PC-3 (cell line): ENCODE results near the gene GPR78.

Experiments used
- EZH2 ChIP-seq: fragments of 300-600 bp; sonication (generic); IDR thresholded peaks from one replicate; pipeline ENCODE4 v1.6.1; 2017; ENCODE audit warnings: antibody characterized with exemption, mild to moderate bottlenecking, low read length; ENCODE audit not compliant: unreplicated experiment
- TF ChIP-seq, protein P1 (sequence below): fragments of 300-600 bp; sonication (generic); conservative IDR thresholded peaks from 2 replicates; pipeline ENCODE4 v1.5.1; 2017; ENCODE audit warnings: antibody characterized with exemption, low read depth, mild to moderate bottlenecking, low read length

DNA sequence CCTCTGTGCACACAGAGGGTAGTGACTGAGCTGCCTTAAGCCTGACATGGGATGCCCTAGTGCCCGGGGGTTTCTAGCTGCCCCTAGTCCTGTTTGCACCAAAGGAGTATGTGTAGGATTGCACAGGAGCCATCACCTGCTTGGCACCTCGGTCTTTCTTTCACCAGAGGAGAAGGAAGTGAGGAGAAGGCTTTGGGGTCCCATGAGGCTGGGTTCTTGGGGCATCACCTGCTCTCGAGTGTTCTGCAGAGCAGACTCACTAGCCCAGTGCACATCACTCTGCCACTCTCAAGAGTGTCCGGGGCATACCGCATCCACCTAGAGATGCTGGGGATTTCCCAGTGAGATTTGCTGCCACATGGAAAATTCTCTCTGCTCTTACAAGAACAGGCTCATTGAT is 40.5 kb upstream of the GPR78 start:
- TF ChIP-seq, protein P1, sequence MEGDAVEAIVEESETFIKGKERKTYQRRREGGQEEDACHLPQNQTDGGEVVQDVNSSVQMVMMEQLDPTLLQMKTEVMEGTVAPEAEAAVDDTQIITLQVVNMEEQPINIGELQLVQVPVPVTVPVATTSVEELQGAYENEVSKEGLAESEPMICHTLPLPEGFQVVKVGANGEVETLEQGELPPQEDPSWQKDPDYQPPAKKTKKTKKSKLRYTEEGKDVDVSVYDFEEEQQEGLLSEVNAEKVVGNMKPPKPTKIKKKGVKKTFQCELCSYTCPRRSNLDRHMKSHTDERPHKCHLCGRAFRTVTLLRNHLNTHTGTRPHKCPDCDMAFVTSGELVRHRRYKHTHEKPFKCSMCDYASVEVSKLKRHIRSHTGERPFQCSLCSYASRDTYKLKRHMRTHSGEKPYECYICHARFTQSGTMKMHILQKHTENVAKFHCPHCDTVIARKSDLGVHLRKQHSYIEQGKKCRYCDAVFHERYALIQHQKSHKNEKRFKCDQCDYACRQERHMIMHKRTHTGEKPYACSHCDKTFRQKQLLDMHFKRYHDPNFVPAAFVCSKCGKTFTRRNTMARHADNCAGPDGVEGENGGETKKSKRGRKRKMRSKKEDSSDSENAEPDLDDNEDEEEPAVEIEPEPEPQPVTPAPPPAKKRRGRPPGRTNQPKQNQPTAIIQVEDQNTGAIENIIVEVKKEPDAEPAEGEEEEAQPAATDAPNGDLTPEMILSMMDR: no peak
- TF ChIP-seq EZH2: no peak
